GM19025 (cell line): Measurements from ENCODE around the gene BCL2.

ENCODE experiments used
- ATAC-seq: cut with Tn5 transposase; IDR thresholded peaks from one replicate; pipeline ENCODE4 v1.9.1; 2021; ENCODE audit warnings: mild to moderate bottlenecking, low read depth, moderate library complexity; ENCODE audit not compliant: unreplicated experiment

Gene BCL2

DNA sequence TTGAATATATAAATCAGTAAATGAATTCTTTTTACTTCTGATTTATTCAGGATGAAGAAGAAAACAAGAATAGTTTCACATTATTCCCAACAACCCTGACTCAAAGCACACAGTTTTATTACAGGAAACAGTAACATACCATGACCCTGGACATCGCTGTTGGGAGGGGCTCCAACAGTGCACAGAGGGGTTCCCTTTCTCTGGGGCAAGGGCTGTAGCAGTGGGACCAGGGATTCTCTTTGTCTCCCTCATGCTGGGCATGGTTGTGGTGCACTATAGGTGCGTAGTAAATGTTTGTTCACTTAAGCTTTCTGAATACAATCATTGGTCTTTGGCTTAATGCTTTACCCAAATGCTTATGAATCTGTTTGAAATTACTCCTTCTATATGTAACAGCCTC, 189.4 kb downstream of the BCL2 start:
- no peak for ATAC-seq

DNA sequence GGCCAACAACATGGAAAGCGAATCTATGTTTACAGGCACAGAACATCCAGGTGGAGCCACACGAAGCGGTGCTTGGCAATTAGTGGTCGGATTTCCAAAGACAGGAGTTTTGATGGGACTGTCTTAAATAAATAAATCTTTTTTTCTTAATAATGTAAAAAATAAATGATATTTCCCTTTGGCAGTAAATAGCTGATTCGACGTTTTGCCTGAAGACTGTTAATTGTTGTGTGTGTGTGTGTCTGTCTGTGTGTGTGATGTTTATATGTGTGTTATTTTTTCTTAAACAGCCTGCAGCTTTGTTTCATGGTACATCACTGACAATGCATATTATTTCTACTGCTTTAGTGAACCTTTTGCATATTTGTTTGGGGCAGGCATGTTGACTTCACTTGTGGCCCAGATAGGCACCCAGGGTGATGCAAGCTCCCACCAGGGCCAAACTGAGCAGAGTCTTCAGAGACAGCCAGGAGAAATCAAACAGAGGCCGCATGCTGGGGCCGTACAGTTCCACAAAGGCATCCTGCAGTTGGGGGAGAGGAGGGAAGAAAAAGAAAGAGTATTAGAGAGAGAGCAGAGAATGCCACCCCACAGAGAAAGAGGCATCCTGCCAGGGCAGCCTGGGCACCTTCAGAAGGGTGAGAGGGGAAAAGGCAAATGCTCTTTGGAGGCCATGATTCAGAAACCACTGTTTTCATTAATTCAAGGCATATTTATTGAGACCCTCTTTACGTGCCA, 191.2 kb downstream of the BCL2 start:
- ATAC-seq: no peak

DNA sequence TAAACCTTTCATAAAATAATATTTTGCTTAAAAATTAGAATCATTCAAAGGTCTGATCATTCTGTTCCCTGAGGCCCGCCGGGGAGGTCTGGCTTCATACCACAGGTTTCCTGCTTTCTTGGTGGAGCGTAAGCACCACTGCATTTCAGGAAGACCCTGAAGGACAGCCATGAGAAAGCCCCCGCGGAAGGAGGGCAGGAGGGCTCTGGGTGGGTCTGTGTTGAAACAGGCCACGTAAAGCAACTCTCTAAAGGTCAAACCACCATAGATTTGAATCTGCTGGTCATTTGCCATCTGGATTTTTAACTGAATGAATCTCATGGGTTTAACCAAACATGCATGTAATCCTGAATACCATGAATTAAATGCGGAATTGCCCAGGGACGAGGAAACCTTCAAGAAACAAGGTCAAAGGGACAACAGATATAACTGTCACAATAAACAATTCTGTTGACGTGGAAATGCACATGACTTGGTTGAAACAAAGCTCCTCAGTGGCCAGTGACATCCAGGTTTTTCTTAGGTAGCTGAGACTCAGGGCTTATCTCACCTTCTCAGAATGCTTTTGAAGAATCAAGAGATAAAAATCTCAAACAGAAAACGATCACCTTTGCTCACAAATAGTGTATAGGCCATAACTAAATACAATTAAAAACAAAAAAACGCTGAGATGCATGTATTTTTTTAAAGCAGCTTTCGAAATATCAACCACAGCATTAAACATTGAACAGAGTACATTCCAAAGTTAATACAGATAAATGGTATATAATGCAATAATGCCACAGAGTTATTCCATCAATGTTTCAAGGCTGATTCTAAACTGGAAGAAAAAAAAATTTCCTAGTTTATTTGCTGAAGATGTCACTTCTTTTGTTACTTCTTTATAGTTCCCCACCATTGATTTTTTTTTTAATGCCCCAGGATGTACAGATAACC, 193.2 kb downstream of the BCL2 start:
- ATAC-seq: no peak

DNA sequence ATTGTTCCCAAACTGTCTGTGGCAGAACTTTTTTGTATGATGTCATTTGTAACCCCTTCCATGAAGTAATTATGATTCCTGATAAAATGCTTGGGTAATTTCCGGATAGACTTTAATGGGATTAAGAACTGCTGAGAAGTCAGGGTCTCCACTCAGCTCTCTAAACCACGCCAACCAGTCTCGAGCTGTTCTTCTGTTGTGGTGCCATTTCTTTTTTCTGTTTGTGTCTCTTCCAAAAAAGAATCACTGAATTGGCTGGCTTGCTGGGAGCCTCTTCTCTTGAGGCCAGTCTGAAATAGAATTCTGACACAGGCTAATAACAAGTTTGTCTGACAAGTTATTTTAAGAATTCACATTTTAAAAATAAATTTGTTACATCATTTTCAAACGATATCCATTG, 198.9 kb downstream of the BCL2 start:
- ATAC-seq: no peak

DNA sequence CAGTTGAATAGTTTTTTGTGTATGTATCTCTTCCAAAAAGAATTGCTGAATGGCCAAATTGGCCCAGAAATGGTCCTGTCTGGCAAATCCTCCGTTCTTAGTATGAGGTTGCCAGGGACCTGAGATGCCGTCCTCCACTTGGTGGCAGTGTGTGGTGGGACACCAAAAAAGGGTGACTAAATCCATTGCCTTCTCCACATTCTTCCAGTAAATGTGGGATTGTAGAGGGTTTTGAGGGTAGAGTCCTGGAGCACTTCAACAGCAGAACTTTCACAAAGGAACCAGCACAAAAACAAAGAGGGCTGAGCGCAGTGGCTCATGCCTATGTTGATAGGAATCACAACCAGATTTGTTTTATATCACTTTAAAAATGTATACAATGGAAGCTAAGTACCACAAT, 199.9 kb downstream of the BCL2 start:
- no peak for ATAC-seq

DNA sequence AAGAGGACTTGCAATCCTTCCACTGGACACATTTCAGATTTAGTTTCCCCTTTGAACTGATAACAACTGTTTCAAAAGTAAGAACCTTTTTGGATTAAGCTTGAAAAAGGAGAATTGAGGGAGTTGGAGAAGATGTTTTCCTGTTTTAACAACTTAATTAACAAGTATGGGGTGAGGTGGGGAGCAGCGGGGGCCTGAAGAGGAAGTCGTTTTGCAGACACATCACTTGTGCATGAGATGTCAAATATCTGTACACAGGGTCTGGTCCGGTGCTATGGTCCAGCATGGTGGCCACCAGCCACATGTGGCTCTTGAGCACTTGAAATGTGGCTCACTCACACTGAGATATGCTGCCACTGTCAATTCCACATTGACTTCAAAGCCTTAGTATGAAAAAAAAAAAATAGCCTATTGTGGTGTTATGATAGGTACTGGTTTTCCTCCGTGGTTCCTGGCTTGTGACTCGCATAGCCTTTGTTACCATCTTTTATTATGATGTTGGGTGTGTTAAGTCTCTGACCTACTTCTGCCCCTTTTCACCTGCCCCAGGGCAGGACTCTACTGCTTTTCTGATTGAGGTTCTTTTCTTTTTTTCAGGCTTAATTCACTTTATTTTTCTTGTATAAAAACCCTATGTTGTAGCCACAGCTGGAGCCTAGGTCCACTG, 205.5 kb downstream of the BCL2 start:
- ATAC-seq: no peak

DNA sequence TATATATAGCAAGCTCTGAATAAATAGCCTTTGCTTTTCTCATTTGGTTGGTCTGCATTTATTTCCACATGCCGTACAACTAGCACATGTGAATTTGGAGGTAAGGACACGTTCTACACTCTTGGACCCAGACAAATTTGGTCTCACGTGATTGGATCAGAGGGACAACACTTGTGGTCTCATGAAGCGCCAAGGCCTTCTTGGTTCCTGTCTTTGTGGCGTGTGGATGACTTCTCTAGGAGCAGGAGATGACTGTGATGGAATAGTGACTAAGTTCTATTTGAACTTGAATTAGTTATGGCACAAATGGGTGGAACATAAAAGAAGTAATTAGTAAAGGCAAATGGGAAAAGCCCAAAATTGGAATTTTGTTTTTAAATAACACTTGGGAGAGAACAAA, 206.9 kb downstream of the BCL2 start:
- no peak for ATAC-seq

DNA sequence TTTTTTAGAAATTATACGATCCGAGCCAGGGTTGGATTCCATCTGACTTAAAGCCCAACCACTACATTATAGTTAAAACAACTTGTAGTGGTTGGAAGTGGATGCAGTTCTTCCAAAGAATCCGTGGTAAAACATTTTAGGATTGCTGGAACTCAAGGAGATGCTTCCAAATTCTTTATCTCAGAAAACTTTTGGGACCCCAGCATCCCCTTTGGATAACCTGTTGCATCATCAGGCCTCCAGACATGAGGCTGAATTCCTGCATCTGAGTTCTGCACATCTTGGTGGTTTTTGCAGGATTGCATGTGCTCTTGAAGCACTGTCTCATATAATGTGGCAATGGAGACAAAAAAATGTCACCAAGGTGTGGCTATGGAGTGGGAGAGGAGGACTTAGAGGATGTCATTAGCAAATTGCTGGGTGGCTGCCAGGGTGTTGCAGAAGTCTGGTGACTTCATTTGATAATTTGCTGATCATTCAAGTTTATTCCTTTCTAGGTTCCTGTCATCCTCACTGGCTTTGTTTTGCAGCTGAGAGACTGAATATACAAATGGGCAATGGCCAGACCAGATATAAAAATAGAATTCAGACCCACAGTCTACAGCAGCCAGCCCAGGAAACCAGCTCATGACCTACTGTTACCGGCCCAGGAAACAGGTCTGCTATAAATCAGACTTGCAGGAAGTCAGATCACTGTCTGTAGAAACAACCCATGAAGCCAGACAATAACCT, 207.7 kb downstream of the BCL2 start:
- ATAC-seq: no peak

DNA sequence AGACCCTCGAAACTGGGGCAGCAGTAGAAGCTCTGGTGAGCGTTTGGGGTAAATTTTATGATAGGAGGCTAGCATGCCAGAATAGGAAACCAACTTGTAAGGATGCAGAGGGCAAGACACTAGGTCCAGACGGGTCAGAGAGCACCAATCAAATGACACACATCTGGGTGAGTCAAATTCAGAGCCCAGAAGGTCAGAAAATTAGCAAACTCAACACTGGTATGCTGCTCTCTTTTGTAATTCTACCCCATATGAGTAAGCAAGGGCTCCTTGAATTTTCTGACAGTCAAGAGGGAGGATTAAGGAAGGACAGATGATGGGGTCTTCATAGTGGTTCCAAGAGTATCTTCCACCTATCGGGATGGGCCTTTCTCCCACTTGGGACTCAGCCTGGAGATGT, 209.8 kb downstream of the BCL2 start:
- ATAC-seq: no peak

DNA sequence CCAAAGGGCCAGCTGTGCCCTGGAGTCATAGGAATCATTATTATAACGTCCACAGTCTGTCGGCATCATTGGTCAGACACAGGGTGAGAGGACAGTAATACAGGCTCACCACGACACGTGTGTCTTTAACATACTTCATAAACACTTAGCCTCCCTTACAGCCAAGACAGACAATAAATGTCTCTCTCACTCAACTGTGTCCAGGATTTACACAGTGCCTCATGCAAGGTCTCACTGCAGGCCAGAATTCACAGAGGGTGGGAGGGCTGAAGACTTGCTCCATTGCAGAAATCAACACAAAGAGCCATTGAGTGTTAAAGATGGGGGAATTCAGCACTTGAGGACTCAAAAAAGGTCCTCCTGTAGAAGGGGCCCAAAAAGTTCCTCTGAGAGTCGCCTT, 210.5 kb downstream of the BCL2 start:
- no peak for ATAC-seq

DNA sequence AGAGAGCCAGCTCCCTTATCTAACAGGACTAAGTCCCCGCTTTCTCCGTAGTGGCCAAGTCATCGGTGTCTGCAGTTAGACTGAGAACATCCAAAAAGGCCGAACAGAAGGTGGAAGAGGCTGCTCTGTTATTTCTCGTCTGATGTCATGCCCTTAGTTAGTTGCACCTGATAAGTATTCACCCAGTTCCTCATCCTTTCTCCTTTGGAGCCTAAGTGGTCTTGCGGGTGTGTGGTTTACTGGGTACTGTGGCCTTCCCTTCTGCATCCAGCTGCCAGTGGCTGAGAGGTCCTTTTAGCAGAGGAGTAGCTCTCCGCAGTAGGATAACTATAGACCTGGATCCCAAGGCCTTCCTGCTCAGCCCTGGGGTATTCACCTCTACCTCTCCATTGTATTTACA, 211.6 kb downstream of the BCL2 start:
- no peak for ATAC-seq

DNA sequence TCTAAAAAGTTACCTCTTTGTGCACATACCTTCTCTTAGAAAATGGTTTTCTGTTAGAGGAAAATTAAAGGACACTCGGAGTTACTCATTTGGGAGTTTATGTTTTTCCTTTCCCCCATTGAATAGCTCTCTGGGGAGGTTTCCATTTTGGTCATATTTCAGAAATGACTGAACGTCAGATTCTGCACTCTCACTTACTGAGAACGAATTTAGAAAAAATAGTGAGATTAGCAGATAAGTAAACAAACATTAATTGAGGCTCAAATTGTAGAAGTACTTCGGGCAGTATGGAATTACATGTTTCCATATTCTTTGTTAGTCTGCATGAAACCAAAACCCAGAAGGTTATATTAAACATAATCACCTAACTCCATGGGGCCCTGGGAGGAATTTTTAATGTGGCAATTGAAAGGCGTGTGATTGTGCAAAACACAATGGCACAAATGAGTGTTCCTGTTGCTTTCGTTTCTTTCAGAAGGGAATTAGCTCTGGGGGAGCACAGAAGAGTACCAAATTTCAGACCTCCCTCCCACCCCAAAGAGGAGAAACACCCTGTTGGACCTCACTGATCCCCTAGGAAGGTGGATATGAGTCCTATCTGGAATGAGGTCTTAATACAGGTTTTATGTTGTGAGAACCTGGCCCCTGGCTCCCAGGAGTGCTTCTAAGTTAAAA, 212.3 kb downstream of the BCL2 start:
- ATAC-seq: peak; percentile 43

DNA sequence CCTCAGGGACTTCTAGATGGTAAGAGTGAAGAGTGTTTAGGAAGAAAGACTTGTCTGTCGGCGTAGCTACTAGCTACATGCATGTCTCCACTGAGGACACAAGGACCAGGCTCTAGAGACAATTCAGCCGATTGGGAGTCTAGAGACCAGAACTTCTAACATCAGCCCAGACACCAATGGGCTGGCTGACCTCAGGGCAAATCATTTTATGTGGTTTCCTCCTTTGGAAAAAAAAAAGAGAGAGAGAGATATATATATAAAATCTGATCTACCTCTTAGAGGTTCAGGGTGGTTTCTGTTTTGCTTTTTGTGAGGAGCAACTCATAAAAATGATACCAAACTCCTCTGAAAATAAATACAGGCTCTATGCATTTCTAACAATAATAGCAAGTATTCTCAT, 212.8 kb downstream of the BCL2 start:
- peak; percentile 30 for ATAC-seq

DNA sequence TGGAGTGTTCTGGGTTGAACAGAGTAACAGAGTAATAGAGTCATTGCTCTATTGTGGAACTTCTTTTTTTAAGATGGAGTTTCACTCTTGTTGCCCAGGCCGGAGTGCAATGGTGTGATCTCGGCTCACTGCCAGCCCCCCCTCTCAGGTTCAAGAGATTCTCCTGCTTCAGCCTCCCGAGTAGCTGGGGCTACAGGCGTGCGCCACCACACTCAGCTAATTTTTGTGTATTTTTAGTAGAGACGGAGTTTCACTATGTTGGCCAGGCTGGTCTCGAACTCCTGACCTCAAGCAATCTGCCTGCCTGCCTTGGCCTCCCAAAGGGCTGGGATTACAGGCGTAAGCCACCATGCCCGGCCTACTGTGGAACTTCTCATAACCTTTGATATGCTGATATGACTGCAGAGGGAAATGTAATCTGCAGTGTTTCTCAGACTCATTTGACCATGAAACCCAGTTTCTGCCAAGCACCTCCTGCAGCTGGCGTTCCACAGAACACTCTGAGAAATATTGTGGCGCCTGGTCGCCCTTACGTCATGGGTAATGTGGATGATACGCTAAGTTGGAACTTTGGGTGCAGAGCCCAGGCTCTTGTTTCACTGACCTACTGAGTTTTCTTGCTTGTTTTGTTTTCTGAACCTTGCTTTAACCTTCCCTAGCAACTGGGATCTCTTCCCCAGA, 213.8 kb downstream of the BCL2 start:
- ATAC-seq: peak; percentile 50

DNA sequence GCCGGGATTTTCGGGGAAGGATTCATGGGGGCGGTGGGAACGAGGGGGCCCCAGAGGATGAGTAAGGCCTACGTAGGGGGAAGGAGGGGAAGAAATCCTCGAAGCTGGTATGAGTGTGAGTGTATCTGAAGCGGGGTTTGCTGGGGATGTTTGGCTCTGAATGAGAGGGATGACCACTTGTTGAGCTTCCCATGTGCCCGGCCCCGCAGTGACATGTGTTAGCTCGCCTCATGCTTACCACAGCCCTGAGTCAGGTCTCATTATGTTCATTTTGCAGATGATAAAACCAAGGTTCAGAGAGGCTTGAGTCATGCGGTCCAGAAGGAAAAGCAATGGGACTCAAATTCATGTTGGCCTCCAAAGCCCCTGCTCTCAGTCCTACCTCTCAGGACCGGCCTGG, 214.7 kb downstream of the BCL2 start:
- ATAC-seq: no peak

DNA sequence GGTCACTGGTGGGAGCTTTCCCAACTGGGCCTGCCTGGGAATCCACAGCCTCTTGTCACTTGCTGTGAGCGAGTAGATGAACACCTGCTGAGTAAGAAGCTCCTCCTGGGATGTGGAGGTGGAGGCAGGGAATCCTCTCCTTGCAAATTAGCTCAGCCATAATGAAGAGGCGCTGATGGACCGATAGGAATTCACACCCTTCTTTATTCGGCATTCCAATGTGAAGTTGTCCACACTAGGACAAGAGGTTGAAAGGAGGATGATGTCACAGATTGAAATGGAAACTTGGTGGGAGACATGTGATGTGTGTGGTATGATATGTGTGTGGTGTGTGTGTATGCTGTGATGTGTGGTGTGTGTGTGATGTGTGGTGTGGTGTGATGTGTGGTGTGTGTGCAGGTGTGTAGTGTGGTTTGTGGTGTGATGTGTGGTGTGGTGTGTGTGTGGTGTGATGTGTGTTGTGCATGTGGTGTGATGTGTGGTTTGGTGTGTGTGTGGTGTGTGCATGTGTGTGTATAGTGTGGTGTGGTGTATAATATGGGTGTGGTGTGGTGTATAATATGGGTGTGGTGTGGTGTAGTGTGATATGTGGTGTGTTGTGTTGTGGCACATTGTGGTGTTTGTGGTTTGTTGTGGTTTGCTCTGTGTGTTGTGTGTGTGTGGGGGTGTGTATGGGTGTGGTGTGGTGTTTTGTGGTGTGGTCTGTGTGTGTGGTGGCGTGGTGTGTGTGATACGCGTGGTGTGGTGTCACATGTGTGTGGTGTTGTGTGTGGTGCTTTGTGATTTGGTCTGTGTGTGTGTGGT, 216.4 kb downstream of the BCL2 start:
- ATAC-seq: no peak

DNA sequence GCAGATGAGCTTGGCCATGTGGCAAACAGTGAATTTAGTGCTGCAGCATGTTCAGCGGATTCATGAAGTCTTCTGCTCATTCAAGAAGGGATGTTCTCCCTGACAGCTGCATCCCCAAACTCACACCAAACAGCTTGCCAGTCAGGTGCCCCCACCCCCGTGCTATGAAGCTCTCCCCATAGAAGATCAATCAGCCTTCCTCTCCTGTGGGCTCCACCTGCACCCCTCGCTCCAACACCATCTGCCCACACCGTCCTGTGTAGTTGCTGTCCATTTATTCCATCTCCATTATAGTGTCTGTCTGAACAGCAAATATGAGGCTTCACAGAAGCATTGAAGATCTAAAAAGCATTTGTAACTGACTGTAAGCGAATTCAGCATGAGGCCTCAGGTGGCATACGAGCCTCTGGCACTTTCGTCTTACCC, 218.9 kb downstream of the BCL2 start:
- ATAC-seq: no peak

DNA sequence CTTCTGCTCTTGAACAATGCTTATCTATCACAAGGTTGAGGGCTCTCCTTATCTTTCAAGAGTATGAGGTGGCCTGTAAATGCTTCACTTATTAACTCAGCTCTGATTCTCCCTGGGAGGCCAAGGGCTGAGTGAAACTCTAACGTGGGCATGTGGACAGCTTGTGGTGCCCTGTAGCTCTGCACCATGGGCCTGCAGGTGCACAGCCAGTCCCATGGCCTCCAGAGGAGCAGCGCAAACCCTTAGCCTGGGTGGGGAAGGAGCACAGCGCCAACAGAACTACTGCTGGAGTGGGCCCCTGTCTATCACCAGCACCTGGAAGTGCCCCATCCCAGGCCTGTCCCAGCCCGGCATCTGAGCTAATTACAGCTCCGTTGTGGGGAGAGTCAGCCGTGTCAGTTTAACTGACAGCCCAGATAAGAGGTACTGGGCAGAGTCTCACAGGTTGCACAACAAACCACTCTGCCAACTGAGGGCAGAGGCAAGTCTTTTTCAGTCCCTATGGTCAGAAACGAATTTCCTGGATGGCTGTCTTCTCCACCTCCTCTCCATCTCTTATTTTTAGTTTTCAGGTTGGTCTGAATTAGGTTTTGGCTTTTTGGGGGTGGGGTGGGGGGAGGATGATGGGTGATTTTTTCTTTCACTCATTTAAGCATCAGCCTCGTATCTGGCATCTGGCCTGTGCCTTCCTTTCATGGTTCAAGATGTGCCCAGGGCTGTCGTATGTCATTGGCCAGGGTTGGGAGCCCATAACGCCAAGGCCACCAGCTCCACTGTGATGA, 219.5 kb downstream of the BCL2 start:
- ATAC-seq: peak; percentile 78
